Stimulated activated CD8-positive, alpha-beta memory T cell treated with anti-CD3 and anti-CD28 coated beads, Interleukin-7, amount 100 ng/mL, for 24 hours (primary cell): ENCODE data around the gene TMIGD2.
A peak's percentile ranks its signal among the peaks of the same experiment; 100 is the strongest.
"Not testable (repeated sequence)": the region's sequence is repeated elsewhere in the genome, so short reads cannot be mapped to it uniquely, and the experiment has no call there.

Experiments
- DNase-seq: peaks from one replicate; pipeline ENCODE4 v3.0.0-alpha.2; 2020; ENCODE audit warnings: low read depth

TMIGD2 gene

DNA sequence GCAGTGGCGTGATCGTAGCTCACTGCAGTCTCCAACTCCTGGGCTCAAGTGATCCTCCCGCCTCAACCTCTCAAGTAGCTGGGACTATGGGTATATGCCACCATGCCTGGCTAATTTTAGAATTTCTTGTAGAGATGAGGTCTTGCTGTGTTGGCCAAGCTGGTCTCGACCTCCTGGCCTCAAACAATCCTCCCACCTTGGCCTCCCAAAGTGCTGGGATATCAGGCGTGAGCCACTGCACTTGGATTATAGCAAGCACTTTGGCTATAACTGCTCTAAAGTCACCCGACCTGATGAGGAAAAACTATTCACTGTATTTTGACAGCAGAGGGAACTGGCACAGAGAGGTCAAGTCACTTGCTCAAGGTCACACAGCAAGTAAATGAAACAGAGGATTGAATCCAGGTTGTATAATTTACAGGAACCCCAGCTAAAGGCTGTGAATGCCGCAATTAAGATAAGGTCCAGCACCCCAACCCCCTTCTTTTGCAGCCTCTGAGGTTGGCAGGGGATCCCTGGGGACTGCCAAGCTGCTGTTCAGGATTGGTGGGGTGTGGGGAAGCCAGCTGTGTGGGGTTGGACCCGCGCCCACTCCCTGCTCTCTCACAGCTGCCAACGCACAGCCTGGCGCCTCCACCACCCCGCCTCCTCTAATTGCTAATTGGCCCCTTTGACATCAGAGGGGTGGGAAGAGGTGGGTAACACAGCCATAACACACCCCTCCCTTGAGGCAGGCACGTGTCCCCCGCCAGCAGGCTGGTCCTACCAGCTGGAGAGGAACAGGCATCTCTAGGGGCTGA is 6.0 kb downstream of the TMIGD2 start:
- DNase-seq = no peak

DNA sequence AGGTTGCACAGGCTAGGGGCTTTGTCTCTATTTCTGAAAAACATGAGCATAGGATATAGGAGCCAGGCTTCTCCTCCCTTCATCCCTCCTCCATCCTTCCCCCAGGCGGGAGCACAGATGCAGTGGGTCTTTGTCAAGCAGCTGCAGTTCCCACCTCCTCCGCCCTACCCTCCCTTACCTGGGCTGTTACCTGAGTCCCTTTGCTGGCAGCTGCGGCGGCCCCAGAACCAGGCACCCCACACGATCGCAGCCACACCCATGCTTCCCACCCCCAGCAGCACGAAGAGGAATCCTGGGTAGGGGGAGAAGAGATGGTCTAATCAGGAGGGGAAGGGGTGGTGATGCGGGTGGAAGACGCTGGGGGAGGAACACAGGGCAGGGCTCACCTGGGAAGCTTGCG is 7.8 kb downstream of the TMIGD2 start:
- DNase-seq = no peak

DNA sequence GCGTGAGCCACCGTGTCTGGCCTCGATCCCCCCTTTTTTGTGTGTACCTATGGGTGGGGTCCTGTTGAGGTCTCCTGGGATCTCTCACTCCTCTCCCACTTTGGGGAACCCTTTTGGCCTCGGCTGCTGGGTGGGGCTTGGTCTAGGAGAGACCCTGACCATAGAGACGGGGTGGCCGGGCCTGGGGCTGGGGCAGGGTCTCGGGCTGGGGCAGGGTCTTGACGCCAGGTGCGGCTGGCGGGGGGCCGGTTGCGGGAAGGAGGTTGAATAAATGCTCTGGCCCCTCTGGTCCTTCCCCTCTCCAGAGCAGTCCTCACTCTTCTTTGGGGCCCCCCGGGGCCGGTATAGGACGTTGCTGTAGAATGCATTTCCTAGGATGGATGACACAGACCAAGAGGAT is 9.7 kb downstream of the TMIGD2 start:
- DNase-seq = no peak

DNA sequence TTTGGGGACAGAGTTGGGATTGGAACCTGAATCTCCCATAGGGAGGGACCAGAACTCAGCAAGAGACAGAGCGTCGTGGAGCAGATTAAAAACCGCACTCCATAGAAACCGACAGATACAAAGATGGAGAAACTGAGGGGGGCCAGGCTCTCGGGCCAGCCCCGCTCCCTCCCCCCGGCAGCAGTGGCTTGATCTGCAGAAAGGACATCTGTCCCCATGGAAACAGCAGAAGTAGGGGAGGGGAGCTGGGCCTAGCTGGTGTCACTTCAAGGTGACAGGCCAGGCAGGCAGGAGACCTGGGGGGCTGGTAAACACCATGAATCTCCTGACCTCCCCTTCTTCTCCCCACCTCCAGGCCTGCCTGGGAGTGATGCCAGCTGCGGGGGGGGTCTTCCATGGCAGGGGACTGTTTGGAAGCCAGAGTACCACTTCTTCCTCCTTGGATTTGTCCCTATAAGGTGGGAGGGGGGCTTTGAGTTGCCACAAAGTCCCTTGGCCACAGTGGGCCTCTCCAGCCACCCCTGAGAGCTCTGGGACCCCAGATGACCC is 10.9 kb downstream of the TMIGD2 start:
- no peak for DNase-seq

DNA sequence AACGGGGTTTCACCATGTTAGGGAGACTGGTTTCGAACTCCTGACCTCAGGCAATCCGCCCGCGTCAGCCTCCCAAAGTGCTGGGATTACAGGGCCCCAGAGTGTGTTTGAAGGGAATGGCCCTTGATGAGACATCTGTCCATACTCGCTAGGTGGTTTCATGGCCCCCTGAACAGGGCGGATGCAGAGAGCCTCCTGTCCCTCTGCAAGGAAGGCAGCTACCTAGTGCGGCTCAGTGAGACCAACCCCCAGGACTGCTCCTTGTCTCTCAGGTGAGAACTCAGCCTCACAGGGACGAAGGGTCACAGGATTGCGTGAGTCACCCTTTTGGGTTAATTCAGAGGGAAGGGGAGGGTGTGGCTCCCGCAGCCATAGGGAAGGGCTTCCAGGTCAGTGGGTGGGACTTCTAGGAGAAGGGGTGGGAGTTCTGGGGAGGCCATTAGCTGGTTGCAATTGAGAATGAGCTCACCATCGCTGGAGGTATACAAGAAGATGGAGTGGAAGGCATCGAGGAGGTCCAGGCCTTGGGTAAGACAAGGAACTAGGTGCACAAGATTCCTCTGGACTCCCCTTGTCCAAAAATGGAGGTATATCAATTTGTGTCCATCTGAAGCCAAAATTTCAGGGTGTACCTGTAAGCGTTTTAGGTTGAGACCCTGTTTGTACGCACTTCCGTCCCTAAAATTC is 14.0 kb downstream of the TMIGD2 start:
- no peak for DNase-seq

DNA sequence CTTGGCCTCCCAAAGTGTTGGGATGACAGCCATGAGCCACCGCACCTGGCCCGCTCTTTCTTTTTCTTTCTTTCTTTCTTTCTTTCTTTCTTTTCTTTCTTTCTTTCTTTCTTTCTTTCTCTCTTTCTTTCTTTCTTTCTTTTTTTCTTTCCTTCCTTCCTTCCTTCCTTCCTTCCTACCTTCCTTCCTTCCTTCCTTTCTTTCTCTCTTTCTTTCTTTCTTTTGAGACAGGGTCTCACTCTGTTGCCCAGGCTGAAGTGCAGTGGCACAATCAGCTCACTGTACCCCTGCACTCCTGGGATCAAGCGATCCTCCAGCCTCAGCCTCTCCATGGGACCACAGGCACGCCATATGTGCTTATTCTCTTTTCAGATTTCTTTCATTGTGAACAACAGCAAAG is 16.0 kb downstream of the TMIGD2 start:
- DNase-seq = not testable (repeated sequence)

DNA sequence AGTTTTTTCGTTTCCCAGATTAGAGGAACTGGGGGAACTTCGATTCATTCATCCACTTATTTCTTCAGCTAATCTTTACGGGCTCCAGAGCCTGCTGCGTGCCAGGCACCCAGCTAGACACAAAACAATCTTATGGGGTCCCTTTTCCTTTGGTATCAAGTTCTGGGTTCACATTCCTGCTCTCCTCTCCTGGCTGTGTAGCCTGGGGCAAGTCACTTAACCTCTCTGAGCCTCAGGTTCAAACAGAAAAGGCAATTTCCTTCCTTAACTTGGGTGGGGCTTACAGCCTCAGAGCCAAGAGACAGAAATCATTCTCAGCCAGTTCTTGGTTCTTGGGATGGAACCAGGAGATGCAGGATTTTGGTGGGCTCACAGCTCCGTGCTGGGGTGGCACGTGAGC is 17.2 kb downstream of the TMIGD2 start:
- DNase-seq = no peak

DNA sequence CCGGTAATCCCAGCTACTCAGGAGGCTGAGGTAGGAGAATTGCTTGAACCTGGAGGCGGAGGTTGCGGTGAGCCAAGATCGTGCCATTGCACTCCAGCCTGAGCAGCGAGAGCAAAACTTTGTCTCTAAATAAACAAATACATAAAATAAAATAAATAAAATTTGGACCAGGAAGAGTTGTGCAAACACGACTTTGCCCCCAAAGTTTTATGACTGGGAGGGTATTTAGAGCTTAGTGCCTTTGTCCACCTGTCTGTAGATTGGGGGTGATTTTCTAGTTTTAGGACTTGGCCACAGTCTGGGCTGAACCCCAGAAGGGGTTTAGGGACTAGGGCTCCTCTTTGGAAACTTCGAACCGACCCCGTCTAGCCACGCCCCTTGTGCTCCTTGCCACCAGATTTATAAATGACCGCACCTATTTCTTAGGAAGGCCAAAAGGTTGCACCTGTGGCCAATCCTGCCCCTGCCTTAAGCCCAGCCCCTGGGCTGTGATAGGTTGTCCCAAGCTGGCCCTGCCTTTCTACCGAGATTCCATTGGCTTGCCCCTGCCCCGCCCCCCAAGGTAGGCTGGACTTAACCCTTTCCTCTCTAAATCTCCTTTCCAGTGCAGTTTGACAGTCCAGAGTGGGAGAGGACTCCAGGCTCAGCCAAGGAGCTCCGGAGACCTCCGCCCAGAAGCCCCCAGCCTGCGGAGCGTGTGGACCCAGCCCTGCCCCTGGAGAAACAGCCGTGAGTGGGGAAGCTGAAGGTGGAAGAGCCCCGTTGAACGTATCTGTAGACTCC is 17.8 kb downstream of the TMIGD2 start:
- DNase-seq = no peak

DNA sequence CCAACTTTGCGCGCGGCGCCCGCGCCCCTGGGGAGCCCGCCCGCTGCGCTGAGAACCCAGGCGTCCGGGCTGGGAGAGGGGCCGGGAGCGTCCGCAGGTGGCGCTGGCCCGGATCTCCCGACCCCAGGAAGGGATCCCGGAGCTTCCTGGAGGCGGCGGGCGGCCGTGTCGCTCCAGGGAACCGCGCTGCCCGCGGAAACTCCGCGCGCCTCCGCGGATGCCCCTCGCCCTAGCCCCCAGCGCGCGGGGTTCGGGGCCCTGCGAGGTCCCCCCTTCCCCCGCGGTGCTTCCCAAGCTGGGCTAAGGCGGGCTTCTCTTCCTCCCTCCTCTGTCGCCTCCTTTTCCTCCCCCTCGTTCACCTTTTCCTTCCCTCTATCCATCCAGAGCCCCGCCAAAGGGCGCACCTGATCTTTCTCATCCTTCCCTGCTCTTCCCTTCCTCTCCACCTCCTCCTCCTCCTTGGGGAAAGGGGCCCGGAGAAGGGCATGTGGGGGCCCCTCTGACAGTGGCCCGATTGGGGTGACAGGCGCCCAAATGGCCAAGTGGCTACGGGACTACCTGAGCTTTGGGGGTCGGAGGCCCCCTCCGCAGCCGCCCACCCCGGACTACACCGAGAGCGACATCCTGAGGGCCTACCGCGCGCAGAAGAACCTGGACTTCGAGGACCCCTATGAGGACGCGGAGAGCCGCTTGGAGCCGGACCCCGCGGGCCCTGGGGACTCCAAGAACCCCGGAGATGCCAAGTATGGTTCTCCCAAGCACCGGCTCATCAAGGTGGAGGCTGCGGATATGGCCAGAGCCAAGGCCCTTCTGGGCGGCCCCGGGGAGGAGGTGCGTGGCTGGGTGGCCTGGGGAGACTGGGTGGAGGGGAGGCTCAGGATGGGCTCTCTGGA is 22.4 kb downstream of the TMIGD2 start:
- no peak for DNase-seq

DNA sequence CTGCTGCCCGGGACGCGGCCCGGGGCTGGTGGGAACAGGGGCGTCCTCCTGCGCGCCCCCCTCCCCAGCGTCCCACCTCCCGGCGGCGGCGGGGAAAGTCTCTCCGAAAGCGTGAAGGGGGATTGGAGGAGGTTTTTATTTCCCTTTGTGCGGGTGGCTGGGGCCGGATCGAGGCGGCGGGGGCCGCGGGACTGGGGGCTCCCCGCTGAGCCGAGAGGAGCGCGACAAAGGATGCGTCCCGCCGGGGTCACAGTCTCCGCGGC is 23.0 kb downstream of the TMIGD2 start:
- DNase-seq = no peak

DNA sequence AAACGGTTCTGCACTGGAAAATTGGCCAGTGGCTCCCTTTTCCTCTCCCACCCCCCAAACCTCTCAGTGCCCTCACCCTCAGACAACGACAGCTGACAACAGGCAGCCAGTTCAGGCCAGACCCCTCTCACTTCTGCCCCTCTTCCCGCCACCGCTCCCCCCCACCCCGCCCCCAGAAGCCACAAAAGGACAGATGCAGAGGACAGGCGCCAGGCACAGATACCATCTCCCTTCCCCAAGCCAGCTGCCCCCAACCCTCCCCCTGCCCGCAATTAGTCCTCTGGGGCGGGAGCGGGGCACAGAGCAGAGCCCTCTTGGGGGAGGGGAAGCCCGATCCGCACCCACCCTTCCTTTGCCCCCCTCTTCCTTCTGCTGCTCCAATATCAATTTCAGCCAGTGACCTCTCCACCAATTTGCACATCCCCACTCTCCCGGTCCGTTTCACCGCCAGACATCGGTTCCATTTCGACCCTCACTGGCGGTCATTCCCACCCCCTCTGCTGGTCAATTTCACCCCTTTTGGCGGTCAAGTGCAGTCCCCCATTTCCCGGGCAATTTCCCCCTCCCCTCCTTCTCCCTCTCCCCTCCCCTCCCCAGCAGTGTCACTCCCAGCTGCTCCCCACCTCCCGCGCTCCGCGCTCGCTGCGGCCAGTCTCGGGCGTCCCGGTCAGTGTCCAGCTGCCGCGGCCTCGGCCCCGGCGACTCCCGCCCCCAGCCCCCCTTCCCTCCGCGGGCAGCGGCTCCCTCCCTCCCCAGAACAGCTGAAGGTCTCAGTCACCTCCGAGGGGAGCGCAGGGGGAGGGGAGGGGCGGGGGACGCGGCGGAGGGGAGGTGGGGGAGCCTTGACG is 23.5 kb downstream of the TMIGD2 start, which contains the start of gene SHD:
SHD (plus strand) TSS at position 848 of the 848 bp plus-strand sequence. CDS start 798 bp downstream, outside the sequence.
- DNase-seq = no peak

DNA sequence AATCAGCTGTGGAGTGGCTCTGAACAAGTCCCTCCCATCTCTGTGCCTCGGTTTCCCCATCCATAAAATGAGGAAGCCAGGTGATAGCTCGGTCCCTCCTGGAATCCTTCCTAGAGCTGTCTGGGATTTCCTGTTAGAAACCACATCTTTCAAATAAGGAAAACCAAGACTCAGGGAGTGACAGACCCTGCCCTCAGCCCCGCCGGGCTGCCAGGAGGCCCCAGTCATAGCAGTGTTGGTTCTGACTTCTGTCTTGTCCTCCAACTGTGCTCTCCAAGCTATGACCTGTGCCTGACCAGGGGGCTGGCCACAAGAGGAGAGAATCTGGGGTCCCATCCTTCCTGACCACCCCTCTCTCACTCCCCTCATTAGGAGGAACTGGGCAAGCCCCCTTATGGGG is 24.2 kb downstream of the TMIGD2 start:
- DNase-seq = no peak

DNA sequence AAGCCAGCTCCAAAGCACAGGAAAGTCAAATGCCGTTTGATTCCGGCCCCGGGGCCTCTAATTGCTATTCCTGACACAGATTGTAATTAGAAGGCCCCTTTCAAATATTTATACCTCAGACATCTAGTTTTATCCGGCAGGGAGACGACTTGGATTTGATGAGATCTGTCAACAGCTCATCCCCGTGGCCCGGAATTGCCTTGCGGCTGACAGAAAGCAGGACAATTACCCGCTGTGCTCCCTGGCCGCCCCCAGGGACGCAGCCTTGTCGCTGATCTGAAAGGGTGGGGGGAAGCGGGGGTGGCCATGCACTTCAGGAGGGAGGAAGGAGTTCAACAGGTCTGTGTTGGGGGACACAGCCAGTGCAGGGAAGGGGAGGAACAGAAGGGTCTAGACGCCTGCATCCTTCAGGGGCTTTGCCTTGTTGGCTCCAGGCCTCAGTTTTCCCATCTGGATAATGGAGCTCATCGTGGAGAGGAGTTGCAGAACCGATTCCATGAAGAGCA is 24.9 kb downstream of the TMIGD2 start:
- no peak for DNase-seq

DNA sequence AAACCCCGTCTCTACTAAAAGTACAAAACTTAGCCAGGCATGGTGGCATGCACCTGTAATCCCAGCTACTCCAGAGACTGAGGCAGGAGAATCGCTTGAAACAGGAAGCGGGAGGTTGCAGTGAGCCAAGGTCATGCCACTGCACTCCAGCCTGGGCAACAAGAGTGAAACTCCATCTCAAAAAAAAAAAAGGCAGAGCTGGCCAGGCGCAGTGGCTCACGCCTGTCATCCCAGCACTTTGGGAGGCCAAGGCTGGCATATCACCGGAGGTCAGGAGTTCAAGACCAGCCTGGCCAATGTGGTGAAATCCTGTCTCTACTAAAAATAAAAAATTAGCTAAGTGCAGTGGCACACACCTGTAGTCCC is 27.9 kb downstream of the TMIGD2 start:
- not testable (repeated sequence) for DNase-seq

DNA sequence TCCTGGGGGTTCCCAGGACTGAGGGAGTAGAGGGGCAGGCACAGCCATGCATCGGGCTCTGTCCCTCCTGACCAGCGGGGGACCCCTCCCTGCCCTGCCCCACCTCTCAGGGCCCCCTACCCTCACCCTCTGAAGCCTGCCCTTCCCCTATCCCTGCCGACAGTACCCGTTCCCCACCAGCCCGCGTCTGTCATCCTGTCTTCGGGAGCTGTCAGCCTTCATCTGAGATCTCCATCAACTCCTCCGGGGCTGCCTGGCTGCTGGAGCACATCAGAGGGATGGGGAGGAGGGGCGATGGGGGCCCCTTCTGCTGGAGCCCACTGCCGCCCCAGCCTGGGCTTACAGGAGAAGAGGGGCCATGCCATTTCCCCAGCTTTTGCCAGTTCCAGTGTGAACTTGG is 29.3 kb downstream of the TMIGD2 start:
- DNase-seq = no peak

DNA sequence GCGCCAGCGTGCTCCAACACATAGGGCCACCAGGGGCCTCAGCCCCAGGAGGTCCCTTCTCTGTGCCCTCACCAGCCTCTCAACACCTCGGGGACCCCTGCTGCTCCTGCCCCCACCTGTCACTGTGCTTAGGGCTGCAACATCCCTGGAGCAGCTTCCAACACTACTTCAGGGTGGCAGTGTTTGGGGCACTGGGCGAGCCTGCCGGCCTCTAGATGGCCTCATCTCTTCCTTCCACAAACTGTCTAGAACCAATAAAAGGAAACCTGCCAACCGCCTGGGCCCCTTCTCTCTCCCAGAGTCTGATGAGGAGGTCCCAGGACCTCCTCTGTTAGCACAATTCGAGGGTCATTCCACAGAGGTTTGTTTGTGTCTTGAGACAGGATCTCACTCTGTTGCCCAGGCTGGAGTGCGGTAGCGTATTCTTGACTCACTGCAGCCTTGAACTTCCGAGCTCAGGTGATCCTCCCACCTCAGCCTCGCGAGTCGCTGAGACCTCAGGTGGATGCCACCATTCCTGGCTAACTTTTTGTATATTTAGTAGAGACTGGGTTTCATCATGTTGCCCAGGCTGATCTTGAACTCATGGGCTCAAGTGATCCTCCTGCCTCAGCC is 33.3 kb downstream of the TMIGD2 start:
- no peak for DNase-seq

DNA sequence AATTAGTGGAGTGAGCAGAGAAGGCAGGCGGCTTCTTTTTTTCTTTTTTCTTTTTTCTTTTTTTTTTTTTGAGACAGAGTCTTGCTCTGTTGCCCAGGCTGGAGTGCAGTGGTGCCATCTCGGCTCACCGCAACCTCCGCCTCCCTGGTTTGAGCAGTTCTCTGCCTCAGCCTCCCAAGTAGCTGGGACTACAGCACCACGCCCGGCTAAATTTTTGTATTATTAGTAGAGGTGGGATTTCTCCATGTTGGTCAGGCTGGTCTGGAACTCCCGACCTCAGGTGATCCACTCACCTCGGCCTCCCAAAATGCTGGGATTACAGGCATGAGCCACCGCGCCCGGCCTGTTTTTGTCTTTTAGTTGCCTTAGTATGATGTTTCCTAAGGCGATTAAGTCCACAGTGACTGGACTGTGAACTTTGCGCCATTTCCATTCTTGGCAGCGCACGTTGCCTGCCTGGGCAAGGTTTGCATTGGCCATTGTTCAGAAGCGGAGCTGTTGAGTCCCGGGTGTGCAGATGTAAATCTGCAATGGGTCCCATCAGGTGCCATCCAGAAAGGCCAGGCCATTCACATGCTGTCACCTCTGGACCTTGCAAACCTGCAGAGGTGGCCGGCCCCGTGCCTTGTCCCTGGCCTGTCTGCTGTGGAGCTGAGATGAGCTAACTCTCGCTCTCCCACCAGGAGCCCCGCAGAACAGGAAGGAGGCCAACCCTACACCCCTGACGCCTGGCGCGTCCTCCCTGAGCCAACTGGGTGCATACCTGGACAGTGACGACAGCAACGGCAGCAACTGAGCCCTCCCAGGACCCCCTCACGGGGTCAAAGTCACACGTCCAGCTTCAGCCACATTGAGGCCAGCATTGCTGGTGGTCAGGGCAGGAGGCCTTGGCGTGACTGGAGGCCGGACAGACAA is 34.0 kb downstream of the TMIGD2 start:
- no peak for DNase-seq

DNA sequence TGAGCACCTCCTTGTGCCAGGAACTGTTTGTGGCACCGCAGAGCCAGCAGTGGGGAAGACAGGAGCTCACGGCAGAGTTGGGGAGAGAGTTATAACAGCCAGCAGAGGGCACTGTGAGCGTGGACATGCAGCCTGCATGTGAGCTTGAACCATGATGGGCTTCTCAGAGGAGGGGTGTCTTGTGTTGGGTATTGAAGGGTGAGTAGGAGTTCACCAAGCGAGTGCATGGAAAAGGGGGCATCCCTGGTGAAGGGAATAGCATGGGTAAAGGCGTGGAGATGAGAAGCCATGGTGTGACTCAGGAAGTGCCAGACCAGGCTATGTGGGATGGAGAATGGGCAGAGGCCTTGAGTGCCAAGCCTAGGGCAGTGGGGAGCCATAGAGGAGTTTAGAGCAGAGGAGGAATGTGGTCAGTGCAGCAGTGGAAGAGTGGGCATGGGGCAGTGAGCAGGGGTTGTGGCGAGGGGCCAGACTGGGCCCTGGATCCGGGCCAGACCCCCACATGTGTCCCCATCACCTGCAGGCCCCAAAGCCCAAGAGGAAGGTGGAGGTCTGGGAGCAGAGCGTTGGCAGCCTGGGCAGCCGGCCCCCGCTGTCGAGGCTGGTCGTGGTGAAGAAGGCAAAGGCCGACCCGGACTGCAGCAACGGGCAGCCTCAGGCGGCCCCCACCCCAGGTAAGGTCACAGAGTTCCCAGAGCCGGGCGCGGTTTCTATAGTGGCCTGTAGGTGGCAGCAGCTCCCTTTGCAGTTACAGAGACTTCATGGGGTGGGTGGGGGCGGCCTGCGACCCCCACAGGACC is 34.9 kb downstream of the TMIGD2 start:
- DNase-seq = peak; percentile 41
